Stimulated activated naive CD8-positive, alpha-beta T cell treated with anti-CD3 and anti-CD28 coated beads, Interleukin-15, amount 100 ng/mL, for 72 hours (primary cell): ENCODE results near the gene NLRP6.
"Not testable (repeated sequence)": the region's sequence is repeated elsewhere in the genome, so short reads cannot be mapped to it uniquely, and the experiment has no call there.

Experiments
- ATAC-seq: fragments of 150-1000 bp; cut with Tn5 transposase; 2 replicates; pipeline ENCODE4 v1.10.0; 2021; ENCODE audit warnings: mild to moderate bottlenecking, moderate library complexity
- DNase-seq, 2 donors: peaks; one replicate each; pipeline ENCODE4 v3.0.0; 2021 to 2022
- H3K27ac Mint-ChIP-seq, 2 donors: one replicate each; pipeline ENCODE4 v1.8.0; 2022; ENCODE audit warnings: mild to moderate bottlenecking in 2 of 2, mixed read lengths in 2 of 2, moderate library complexity in 2 of 2
- H3K27me3 Mint-ChIP-seq: one replicate; pipeline ENCODE4 v1.8.0; 2022; ENCODE audit warnings: mixed read lengths
- H3K4me1 Mint-ChIP-seq: one replicate; pipeline ENCODE4 v1.8.0; 2022; ENCODE audit warnings: mild to moderate bottlenecking, mixed read lengths
- H3K4me3 Mint-ChIP-seq, 2 donors: one replicate each; pipeline ENCODE4 v1.8.0; 2022; ENCODE audit warnings: mild to moderate bottlenecking in 2 of 2, mixed read lengths in 2 of 2, moderate library complexity in 1 of 2
- H3K9me3 Mint-ChIP-seq, 2 donors: one replicate each; pipeline ENCODE4 v1.8.0; 2022; ENCODE audit warnings: mixed read lengths in 2 of 2

The NLRP6 gene

DNA sequence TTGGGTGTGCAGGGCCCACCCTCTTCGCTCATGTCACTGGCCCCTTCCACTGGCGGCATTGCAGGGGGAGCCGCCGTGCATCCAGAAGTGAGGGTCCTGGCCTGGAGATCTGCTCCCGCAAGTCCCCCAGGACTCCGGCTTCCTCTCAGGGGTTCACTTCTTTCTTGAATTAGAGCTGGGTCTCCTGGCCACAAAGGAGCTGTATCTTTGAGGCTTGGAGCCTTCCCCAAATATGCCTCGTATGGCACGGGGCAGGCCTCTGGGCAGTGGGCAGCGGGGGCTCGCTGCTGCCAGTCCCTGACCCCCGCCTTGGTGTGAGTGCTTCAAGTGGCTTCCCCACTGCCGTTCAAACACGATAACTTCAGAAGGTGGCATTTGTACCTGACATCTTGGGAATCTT lies 49.8 kb downstream of the NLRP6 start:
- no peak for DNase-seq
- peak overlapping the region in 1 of 2 donors; percentile 42 for H3K27ac Mint-ChIP-seq
- H3K27me3 Mint-ChIP-seq: no peaks in the 10 kb centered on the region
- H3K4me3 Mint-ChIP-seq: peak overlapping the region in 1 of 2 donors; percentile 31
- H3K4me1 Mint-ChIP-seq: peaks cover 96% of the 10 kb centered on the region
- no peak for ATAC-seq
- H3K9me3 Mint-ChIP-seq: no peaks in the 10 kb centered on the region

DNA sequence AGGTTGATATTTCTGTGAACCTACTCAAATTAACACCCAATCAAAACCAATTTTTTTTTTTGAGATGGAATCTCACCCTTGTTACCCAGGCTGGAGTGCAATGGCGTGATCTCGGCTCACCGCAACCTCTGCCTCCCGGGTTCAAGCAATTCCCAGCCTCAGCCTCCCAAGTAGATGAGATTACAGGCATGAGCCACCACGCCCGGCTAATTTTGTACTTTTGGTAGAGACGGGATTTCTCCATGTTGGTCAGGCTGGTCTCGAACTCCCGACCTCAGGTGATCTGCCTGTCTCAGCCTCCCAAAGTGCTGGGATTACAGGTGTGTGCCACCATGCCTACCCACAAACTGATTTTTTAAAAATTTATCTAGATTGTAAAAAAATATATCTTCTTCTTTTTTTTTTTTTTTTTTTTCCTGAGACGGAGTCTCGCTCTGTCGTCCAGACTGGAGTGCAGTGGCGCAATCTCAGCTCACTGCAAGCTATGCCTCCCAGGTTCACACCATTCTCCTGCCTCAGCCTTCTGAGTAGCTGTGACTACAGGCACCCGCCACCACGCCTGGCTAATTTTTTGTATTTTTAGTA lies 50.4 kb downstream of the NLRP6 start:
- Mint-ChIP-seq H3K27ac (peak overlapping the region; percentile 59 to 95), H3K4me3 (peak overlapping the region; percentile 78 to 80), H3K4me1 (peaks cover 96% of the 10 kb centered on the region)
- not testable (repeated sequence) for ATAC-seq, H3K9me3 Mint-ChIP-seq, H3K27me3 Mint-ChIP-seq, DNase-seq

DNA sequence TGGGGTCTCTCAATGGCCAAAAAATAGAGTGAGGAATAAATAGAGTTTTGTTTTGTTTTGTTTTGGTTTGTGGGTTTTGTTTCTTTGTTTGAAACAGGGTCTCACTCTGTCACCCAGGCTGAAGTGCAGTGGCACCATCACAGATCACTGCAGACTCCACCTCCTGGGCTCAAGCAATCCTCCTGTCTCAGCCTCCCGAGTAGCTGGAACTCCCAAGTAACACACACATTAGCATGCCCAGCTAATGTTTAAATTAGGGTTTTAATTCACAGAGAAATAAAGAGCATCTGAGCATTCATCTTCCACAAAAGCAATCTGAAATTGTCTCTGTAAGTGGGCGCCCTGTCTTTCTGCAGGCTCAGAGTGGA lies 51.7 kb downstream of the NLRP6 start:
- DNase-seq (no peak), ATAC-seq (no peak)
- no peaks in the 10 kb centered on the region for H3K9me3 Mint-ChIP-seq
- H3K4me1 Mint-ChIP-seq: peaks cover 86% of the 10 kb centered on the region
- H3K4me3 Mint-ChIP-seq: peak overlapping the region; percentile 78 to 80
- no peaks in the 10 kb centered on the region for H3K27me3 Mint-ChIP-seq
- peak overlapping the region; percentile 88 to 95 for H3K27ac Mint-ChIP-seq

DNA sequence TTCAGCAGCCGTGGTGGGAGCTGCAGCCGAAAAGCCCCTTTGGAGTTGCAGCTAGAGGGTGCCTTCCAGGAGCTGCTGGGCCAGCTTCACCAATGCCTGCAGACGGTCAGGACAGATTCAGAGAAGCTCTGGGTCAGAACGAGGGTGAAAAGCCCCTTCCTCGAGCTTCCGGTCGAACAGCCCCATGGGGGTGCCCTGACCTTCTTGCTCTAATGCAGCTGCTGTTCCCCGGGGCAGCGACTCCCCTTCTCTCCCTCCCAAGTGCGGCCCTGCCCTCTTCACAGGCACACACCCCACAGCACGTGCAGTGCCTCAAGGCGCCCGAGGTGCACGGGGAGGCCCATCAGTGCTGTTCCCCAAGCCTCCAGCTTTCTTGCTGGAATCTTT lies 52.1 kb downstream of the NLRP6 start:
- ATAC-seq (no peak), DNase-seq (no peak)
- peak overlapping the region; percentile 27 to 88 for H3K27ac Mint-ChIP-seq
- H3K9me3 Mint-ChIP-seq: no peaks in the 10 kb centered on the region
- peaks cover 84% of the 10 kb centered on the region for H3K4me1 Mint-ChIP-seq
- H3K27me3 Mint-ChIP-seq: no peaks in the 10 kb centered on the region
- H3K4me3 Mint-ChIP-seq: peak overlapping the region; percentile 78 to 80

DNA sequence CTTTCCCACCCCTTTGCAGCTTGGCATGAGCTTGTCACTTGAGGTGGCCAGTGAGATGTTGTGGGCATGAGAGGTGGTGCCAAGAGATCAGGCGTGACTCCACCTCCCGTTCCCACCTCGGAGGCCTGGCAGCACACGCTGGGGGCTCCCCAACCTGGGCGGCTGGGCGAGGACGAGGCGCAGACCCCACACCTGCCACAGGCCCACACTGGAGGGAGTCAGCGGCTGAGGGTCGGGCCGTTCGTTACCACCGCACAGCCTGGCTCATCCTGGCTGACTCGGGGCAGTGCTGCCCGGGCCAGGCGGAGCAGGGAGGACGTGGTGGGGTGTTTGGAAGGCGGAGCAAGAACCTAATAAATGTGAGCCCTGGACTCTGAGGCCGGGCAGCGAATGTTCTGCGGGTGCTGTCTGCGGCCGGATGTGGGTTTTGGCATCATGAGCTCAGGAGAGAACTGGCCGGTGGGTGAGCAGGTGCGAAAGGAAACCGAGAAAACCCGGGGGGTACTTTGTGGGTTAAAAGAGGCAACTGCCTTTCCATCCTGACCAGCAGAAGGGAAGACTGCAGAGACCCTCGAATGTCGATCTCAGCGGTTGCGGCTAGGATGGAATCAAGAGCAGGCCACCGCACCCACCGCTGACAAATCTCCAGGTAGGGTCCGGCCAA lies 52.6 kb downstream of the NLRP6 start:
- DNase-seq (peak in 1 of 2 donors; percentile 69), ATAC-seq (peak; percentile 10)
- peak overlapping the region; percentile 78 to 80 for H3K4me3 Mint-ChIP-seq
- H3K27me3 Mint-ChIP-seq: no peaks in the 10 kb centered on the region
- H3K4me1 Mint-ChIP-seq: peaks cover 84% of the 10 kb centered on the region
- H3K9me3 Mint-ChIP-seq: no peaks in the 10 kb centered on the region
- H3K27ac Mint-ChIP-seq: peak overlapping the region in 1 of 2 donors; percentile 27

DNA sequence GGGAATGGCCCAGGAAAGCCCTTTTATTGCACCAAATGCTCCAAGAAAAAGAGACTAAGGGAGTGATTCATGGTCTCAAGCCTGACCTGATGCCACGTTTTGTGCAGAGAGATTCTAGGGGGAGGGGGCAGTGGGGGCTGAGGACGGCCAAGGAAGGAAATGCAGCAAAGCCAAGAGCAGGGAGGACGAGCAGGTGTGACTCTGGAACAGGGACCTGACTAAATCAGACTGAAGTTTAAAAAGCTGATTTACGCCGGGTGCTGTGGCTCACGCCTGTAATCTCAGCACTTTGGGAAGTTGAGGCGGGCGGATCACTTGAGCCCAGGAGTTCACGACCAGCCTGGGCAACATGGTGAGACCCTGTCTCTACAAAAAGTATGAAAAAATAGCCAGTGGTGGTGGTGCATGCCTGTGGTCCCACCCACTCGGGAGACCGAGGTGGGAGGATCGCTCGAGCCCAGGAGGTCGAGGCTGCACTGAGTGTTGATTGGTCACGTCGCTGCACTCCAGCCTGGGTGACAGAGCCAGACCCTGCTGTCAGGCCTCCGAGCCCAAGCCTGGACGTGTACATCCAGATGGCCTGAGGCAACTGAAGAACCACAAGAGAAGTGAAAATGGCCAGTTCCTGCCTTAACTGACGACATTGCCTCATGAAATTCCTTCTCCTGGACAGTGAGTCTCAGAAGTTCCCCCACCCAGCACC lies 53.3 kb downstream of the NLRP6 start:
- H3K27me3 Mint-ChIP-seq: no peaks in the 10 kb centered on the region

DNA sequence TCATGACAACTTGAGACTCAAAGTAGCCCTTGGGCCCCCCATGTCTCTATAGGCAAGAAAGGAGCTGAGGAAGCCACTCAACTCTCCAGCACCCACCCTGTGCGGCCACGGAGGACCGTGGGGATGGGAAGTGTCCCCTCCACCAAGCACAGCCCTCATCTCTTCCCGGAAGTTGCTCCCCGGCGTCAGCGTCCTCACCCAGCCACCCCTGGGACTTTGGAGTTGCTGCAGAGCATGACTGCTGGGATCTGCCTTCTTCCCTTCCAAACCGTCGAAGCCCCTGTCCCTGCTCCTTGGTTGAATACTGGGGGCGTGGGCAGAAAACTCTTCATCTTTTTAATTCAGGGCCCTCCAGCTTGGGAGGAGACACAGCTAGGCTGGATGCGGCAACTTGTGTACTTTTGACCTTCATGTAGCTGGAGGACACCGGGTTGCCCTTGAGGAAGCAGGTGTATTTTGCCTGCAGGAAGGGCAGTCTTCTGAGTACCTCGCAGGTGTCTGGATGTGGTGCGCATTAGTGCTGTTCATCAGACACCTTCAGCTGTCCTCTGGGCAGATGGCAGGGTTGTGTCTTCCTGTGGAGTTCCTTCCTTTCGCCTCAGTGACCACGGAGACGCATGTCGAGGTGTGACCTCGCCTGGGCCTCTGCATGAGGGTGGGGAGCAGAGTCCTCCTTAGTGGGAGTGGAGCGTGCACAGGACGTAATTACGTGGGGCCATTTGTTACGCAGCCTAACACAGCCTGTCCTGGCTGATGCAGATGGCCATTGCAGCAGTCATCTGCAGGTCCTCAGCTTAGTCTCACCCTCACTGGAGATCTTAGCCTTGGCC lies 54.7 kb downstream of the NLRP6 start:
- H3K9me3 Mint-ChIP-seq: no peaks in the 10 kb centered on the region
- H3K4me1 Mint-ChIP-seq: peaks cover 80% of the 10 kb centered on the region
- H3K4me3 Mint-ChIP-seq: peak overlapping the region in 1 of 2 donors; percentile 0
- H3K27me3 Mint-ChIP-seq: no peaks in the 10 kb centered on the region
- peak overlapping the region in 1 of 2 donors; percentile 67 for H3K27ac Mint-ChIP-seq
- ATAC-seq (no peak), DNase-seq (peak in 1 of 2 donors; percentile 4)

More for the DNA sequence above, 53.3 kb downstream of the NLRP6 start:
- peak overlapping the region in 1 of 2 donors; percentile 27 for H3K27ac Mint-ChIP-seq
- no peaks in the 10 kb centered on the region for H3K9me3 Mint-ChIP-seq
- DNase-seq (peak in 1 of 2 donors; percentile 9), ATAC-seq (no peak)
- peaks cover 84% of the 10 kb centered on the region for H3K4me1 Mint-ChIP-seq
- peak overlapping the region; percentile 78 to 80 for H3K4me3 Mint-ChIP-seq

DNA sequence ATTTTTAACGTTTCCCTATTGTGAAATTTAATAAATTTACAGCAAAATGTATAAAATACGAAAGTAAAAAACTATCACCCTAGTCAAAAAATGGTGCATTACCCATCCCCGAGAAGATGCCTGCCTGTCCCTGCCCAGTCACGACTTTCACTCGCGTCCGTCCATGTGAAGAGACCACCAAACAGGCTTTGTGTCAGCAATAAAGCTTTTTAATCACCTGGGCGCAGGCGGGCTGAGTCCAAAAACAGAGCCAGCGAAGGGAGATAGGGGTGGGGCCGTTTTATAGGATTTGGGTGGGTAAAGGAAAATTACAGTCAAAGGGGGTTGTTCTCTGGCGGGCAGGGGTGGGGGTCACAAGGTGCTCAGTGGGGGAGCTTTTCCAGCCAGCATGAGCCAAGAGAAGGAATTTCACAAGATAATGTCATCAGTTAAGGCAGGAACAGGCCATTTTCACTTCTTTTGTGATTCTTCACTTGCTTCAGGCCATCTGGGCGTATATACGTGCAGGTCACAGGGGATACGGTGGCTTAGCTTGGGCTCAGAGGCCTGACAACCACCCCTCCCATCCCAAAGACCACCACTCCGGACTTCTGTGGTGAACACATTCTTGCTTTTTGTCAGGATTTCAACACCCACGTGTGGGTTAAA lies 55.5 kb downstream of the NLRP6 start:
- H3K27ac Mint-ChIP-seq, H3K4me3 Mint-ChIP-seq, H3K9me3 Mint-ChIP-seq, ATAC-seq, H3K27me3 Mint-ChIP-seq: not testable (repeated sequence)
- peaks cover 75% of the 10 kb centered on the region for H3K4me1 Mint-ChIP-seq
- DNase-seq: peak in 1 of 2 donors; percentile 2

DNA sequence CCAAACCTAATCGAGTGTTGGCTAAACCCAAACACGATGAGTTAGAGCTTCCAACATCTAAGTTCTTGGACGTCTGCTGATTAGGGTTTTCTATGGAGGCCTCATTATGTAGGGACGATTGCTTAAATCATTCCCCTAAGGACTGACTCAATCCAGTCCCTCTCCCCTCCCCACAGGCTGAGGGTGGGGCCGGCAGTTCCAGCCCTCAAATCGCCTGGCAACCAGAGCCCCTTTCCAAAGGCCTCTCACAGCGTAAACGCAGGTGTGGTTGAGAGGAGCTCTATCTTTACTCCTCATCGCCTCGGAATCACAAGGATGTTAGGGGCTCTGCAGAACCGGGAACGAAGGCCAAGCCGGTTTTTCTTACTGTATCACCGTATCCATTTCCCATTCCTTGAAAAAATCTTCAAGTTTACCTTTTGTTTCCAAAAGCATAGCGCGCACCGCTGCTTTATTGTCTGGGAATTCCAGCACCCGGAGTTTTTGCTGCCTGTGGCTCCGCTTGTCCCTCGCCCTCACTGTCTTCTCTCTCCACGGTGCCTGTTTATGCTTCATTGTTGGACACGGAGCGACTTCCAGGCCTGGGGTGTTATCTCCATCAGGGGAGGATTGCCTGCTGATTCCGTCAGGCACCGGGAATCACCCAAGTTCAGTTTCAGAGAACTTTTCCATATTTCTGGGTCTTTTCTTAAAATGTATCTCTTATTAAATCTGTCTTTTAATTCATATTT lies 56.2 kb downstream of the NLRP6 start:
- H3K27ac Mint-ChIP-seq: no peak overlapping the region
- no peak overlapping the region for H3K4me3 Mint-ChIP-seq
- no peaks in the 10 kb centered on the region for H3K27me3 Mint-ChIP-seq
- ATAC-seq: no peak
- peak in 1 of 2 donors; percentile 5 for DNase-seq
- no peaks in the 10 kb centered on the region for H3K9me3 Mint-ChIP-seq
- H3K4me1 Mint-ChIP-seq: peaks cover 68% of the 10 kb centered on the region
